ENCODE measurements around the gene ZNF331. TPM values are rescaled to one million over a fixed set of nuclear protein-coding genes. Genes with fewer than 3 reads are reported as not detected.
"Not testable (repeated sequence)": the region's sequence is repeated elsewhere in the genome, so short reads cannot be mapped to it uniquely, and the experiment has no call there.

ZNF331 gene
- total RNA-seq = 10 to 100 TPM; 18.0 to 19.9 TPM

DNA sequence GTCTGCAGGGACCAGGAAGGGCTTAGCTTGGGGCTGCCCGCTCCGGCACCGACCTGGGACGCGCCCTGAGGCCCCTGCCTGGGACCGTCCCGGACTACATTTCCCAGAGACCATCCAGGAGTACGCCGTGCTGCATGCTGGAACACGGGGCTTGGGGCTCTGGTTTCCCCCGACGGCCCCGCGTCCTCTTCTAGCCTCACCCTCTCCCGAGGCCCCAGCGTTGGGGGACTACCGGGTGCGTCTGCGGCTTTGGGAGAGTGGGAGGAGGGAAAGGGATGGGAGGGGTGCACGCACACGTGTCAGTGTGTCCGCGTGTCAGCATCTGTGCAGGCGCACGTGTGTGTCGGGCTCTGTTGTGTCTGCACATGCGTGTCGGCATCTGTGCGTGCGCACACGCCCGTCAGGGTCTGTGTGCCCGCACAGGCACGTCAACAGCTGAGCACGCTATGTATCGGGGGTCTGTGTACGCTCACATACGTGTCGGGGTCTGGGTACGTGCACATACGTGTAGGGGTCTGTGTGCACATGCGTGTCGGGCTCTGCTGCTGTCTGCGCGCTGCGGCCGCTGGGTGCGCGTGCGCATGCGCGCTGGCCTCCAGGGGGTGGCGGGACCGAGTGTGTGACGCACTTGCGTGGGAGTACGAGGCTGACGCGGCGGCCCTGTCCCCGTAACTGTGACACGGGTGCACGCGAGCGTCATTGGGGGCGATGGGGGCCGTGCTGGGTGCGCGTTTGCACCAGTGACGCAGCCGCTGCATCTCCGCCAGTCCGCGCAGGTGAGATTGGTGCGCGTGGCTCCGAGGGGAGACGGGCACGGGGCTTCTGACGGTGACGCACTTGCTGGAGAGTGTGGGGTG lies at the start of gene ZNF331:
Gene ZNF331, plus strand, starts transcription at position 625 of the 857 bp plus-strand sequence. CDS start 31,232 bp downstream, outside the sequence.
- peaks cover 29% of the 10 kb centered on the region for H3K4me1 Mint-ChIP-seq
- H3K36me3 Mint-ChIP-seq (ENCODE audit: low read depth) = peaks cover 50% of the 10 kb centered on the region
- ChIA-PET POLR2A (interaction anchor here (1.4 kb wide), 1 partner anchor 17 kb away, joined by 12 read pairs; no protein-coding TSS in a partner anchor), CTCF (interaction anchor here (1.6 kb wide), 1 partner anchor 15 kb away, joined by 3 read pairs; no protein-coding TSS in a partner anchor)
- peak within 1 kb of the TSS; percentile 86 for H3K4me3 Mint-ChIP-seq
- peak; percentile 85 for DNase-seq
- no peaks in the 10 kb centered on the region for H3K27me3 Mint-ChIP-seq
- H3K27ac Mint-ChIP-seq = peak within 1 kb of the TSS; percentile 84
- peaks cover 12% of the 10 kb centered on the region for H3K9me3 Mint-ChIP-seq

GRCh38 chr19:53492153-53492552 lies 45.8 kb upstream of the ZNF331 start:
- no peak overlapping the region for H3K27ac Mint-ChIP-seq
- H3K4me1 Mint-ChIP-seq = no peaks in the 10 kb centered on the region
- H3K4me3 Mint-ChIP-seq = no peak overlapping the region
- POLR2A ChIA-PET = no interaction called here
- no peaks in the 10 kb centered on the region for H3K27me3 Mint-ChIP-seq
- H3K36me3 Mint-ChIP-seq (ENCODE audit: low read depth) = peaks cover 62% of the 10 kb centered on the region
- CTCF ChIA-PET = no interaction called here
- no peak for DNase-seq
- H3K9me3 Mint-ChIP-seq = peaks cover 61% of the 10 kb centered on the region

DNA sequence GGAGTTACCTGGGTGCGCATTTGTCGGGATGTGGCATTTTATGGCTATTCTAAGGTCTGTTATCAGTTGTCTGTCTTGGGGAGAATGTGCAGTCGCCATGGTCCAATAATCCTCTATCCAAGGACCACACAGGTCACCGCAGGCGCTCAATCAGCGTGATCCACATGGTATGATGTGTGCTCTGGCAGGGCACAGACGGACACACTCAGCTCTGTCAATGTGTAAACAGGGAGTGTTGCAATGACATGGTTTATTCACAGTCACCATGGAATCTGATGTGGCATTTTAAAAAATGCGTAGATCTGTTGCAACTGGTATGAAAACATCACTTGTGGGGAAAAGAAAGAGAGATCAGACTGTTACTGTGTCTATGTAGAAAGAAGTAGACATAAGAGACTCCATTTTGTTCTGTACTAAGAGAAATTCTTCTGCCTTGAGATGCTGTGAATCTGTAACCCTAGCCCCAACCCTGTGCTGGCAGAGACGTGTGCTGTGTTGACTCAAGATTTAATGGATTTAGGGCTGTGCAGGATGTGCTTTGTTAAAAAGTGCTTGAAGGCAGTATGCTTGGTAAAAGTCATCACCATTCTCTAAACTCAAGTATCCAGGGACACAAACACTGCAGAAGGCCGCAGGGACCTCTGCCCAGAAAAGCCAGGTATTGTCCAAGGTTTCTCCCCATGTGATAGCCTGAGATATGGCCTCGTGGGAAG lies 40.5 kb upstream of the ZNF331 start:
- DNase-seq, POLR2A ChIA-PET, CTCF ChIA-PET: not testable (repeated sequence)

GRCh38 chr19:53498024-53498395 lies 39.9 kb upstream of the ZNF331 start:
- POLR2A ChIA-PET; H3K36me3 Mint-ChIP-seq (ENCODE audit: low read depth); DNase-seq; H3K27ac Mint-ChIP-seq; CTCF ChIA-PET; H3K27me3 Mint-ChIP-seq; H3K4me1 Mint-ChIP-seq; H3K4me3 Mint-ChIP-seq: not testable (repeated sequence)
- peaks cover 47% of the 10 kb centered on the region for H3K9me3 Mint-ChIP-seq

More for the DNA sequence above, 40.5 kb upstream of the ZNF331 start:
- H3K4me3 Mint-ChIP-seq, H3K27me3 Mint-ChIP-seq, H3K27ac Mint-ChIP-seq, H3K4me1 Mint-ChIP-seq: not testable (repeated sequence)
- Mint-ChIP-seq H3K9me3 (peaks cover 52% of the 10 kb centered on the region), H3K36me3 (ENCODE audit: low read depth) (peaks cover 15% of the 10 kb centered on the region)

- H3K4me3 Mint-ChIP-seq; CTCF ChIA-PET; H3K4me1 Mint-ChIP-seq; DNase-seq; H3K27me3 Mint-ChIP-seq; H3K27ac Mint-ChIP-seq; H3K36me3 Mint-ChIP-seq (ENCODE audit: low read depth); POLR2A ChIA-PET: not testable (repeated sequence)
- H3K9me3 Mint-ChIP-seq = peaks cover 32% of the 10 kb centered on the region
These were observed 34.8 kb upstream of the ZNF331 start for GRCh38 chr19:53503151-53503550.

DNA sequence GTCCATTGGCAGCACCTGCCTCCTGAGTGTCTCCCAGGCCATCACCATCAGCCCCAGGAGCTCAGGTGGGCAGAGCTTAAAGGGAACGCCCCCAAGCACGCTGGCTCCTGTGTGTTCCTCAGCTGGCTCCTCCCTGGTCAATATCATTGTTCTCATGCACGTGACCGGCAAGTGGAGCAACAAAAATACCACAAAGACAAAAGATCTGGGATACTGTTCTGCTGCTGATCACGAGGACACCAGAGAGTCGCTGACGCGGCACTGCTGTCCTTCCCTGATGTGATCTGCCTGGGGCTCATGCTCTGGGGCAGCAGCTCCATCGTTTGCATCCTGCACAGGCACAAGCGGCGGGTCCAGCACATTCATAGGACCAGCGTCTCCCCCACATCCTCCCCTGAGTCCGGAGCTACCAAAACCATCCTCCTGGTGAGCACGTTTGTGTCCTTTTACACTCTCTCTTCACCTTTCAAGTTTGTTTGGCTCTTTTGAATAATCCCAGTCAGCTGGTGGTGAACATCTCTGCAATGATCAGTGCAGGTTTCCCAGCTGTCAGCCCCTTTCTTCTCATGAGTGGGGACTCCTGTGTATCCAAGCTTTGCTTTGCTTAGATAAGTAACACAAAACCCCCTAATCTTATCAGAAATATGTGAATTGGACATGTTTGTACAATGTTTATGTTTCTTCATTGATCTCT lies 34.1 kb upstream of the ZNF331 start:
- H3K4me3 Mint-ChIP-seq; DNase-seq; H3K27ac Mint-ChIP-seq; POLR2A ChIA-PET; H3K4me1 Mint-ChIP-seq; H3K27me3 Mint-ChIP-seq; CTCF ChIA-PET; H3K36me3 Mint-ChIP-seq (ENCODE audit: low read depth): not testable (repeated sequence)
- peaks cover 31% of the 10 kb centered on the region for H3K9me3 Mint-ChIP-seq

GRCh38 chr19:53504365-53504703 lies 33.6 kb upstream of the ZNF331 start:
- H3K36me3 Mint-ChIP-seq (ENCODE audit: low read depth); H3K4me3 Mint-ChIP-seq; H3K27ac Mint-ChIP-seq; H3K27me3 Mint-ChIP-seq; POLR2A ChIA-PET; DNase-seq; CTCF ChIA-PET; H3K4me1 Mint-ChIP-seq: not testable (repeated sequence)
- H3K9me3 Mint-ChIP-seq = peaks cover 27% of the 10 kb centered on the region

DNA sequence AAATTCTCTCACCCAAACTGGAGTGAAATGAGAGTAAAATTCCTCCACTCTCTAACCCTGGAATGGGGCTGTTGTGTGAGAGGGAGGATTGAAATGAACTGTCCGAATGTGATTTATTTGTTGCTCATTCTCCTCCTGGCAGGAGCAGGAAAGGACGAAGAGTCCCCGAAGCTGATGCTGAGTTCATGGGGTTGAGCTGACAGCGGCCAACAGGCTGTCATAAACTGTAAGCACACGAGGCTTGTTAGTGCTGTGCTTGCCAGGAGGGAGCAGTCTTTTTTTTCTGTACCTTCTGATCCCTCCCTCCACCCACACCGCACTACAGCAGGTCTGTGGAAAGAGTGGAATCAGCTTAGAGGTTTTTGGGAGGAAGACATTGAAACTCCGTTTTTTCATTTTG lies 33.1 kb upstream of the ZNF331 start:
- Mint-ChIP-seq H3K36me3 (ENCODE audit: low read depth) (no peaks in the 10 kb centered on the region), H3K4me3 (no peak overlapping the region), H3K4me1 (no peaks in the 10 kb centered on the region), H3K27me3 (no peaks in the 10 kb centered on the region), H3K9me3 (peaks cover 30% of the 10 kb centered on the region), H3K27ac (no peak overlapping the region)
- POLR2A ChIA-PET = no interaction called here
- CTCF ChIA-PET = no interaction called here
- no peak for DNase-seq

DNA sequence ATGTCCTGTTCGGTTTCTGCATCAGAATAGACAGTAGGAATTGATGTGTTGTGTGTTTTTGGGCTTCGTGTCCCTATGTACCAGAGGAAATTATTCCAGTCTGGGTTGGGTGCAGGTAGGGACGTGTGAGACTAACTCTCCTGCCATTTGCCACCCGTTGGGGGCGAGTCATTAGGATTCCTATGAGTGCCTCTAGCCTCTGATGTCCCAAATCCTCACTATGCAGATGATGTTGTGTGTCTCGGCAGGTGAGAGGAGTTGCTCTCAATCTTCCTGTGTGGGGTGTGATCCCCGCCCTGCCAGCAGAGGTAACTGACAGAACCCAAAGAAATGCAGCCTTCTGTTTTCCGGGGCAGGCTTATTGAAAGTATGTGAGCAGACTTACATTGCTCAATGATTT lies 31.2 kb upstream of the ZNF331 start:
- ChIA-PET POLR2A (no interaction called here), CTCF (no interaction called here)
- no peaks in the 10 kb centered on the region for H3K27me3 Mint-ChIP-seq
- no peak overlapping the region for H3K27ac Mint-ChIP-seq
- H3K4me1 Mint-ChIP-seq = no peaks in the 10 kb centered on the region
- H3K36me3 Mint-ChIP-seq (ENCODE audit: low read depth) = no peaks in the 10 kb centered on the region
- H3K4me3 Mint-ChIP-seq = no peak overlapping the region
- H3K9me3 Mint-ChIP-seq = peaks cover 23% of the 10 kb centered on the region
- DNase-seq = no peak

GRCh38 chr19:53507523-53508442 lies 30.2 kb upstream of the ZNF331 start:
- no peak overlapping the region for H3K27ac Mint-ChIP-seq
- CTCF ChIA-PET = no interaction called here
- H3K4me1 Mint-ChIP-seq = no peaks in the 10 kb centered on the region
- no peak for DNase-seq
- H3K9me3 Mint-ChIP-seq = peaks cover 21% of the 10 kb centered on the region
- POLR2A ChIA-PET = no interaction called here
- no peak overlapping the region for H3K4me3 Mint-ChIP-seq
- H3K27me3 Mint-ChIP-seq = no peaks in the 10 kb centered on the region
- no peaks in the 10 kb centered on the region for H3K36me3 Mint-ChIP-seq (ENCODE audit: low read depth)

DNA sequence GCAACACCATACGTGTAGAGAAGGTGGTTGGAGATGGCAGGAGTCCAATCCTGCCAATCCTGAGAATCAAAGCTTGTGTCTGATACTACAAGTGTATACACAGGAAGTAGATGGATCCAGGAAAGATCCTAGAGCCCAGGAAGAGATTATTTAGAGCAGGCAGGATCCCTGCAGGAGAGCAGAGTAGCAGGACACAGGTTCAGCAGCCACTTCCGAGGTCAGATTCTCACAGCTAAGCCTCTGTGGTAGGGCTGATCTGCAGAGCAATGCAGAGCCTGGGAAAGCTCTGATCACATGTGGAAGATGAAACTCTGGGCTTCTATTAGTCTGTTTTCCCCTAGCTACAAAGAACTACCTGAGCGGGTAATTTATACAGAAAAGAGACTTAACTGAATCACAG lies 28.5 kb upstream of the ZNF331 start:
- ChIA-PET POLR2A (no interaction called here), CTCF (no interaction called here)
- Mint-ChIP-seq H3K4me3 (no peak overlapping the region), H3K9me3 (peaks cover 21% of the 10 kb centered on the region), H3K4me1 (no peaks in the 10 kb centered on the region), H3K36me3 (ENCODE audit: low read depth) (no peaks in the 10 kb centered on the region), H3K27ac (no peak overlapping the region), H3K27me3 (no peaks in the 10 kb centered on the region)
- no peak for DNase-seq

- ChIA-PET POLR2A (no interaction called here), CTCF (no interaction called here)
- H3K9me3 Mint-ChIP-seq = peaks cover 17% of the 10 kb centered on the region
- H3K4me1 Mint-ChIP-seq = no peaks in the 10 kb centered on the region
- no peak overlapping the region for H3K27ac Mint-ChIP-seq
- DNase-seq = no peak
- no peak overlapping the region for H3K4me3 Mint-ChIP-seq
- no peaks in the 10 kb centered on the region for H3K36me3 Mint-ChIP-seq (ENCODE audit: low read depth)
- H3K27me3 Mint-ChIP-seq = no peaks in the 10 kb centered on the region
These were observed 28.1 kb upstream of the ZNF331 start for GRCh38 chr19:53509845-53510244.

DNA sequence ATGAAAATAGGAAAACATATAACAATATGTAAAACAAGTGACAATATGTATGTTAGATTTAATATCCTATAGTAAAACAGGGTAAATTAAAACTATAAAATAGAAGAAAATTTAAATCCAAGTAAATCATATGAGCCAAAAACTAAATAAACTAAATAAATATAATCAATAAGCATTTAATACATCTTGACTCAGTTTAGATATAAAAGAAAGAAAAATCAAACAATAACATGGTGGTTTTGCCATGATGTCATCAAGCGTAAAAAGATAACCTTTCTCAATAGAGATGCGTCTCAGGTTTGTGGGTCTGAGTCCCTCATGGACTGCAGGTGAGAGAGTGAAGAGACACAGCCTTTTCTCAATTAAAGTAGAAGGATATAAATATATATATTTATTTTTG lies 26.6 kb upstream of the ZNF331 start:
- Mint-ChIP-seq H3K36me3 (ENCODE audit: low read depth) (no peaks in the 10 kb centered on the region), H3K27ac (no peak overlapping the region), H3K4me3 (no peak overlapping the region), H3K27me3 (no peaks in the 10 kb centered on the region), H3K9me3 (peaks cover 21% of the 10 kb centered on the region), H3K4me1 (no peaks in the 10 kb centered on the region)
- DNase-seq = no peak
- ChIA-PET CTCF (no interaction called here), POLR2A (no interaction called here)
